Gastrocnemius medialis (tissue), 4 donors: ENCODE data around the gene LRRD1.

Experiments used
- POLR2A ChIP-seq, 2 donors: fragments of 450-650 bp; IDR thresholded peaks; one replicate each; pipeline ENCODE4 v1.6.1; 2017; ENCODE audit warnings: antibody characterized with exemption in 2 of 2, mild to moderate bottlenecking in 2 of 2, moderate library complexity in 2 of 2
- TF ChIP-seq, protein P1 (sequence below), 5 experiments: fragments of 450-650 bp in 3 of 5; fragments of 200-600 bp in 2 of 5; sonication (generic) in 2 of 5; IDR thresholded peaks in 4 of 5; conservative IDR thresholded peaks in 1 of 5; 1 replicate in 4 of 5; 2 replicates in 1 of 5; pipeline ENCODE4 v1.5.1; 2016 to 2019; ENCODE audit warnings: antibody characterized with exemption in 5 of 5, mild to moderate bottlenecking in 3 of 5, moderate library complexity in 3 of 5

DNA sequence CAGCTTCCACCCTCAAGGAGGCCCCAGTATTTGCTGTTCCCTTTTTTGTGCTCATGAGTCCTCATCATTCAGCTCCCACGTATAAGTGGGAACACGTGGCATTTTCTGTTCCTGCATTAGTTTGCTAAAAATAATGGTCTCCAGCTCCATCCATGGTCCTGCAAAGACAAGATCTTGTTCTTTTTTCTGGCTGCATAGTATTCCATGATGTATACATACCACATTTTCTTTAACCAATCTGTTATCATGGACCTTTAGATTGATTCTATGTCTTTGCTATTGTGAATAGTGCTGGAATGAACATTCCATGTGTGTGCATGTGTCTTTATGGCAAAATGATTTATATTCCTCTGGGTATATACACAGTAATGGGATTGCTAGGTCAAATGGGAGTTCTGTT, 49.8 kb upstream of the LRRD1 start:
- TF ChIP-seq, protein P1, sequence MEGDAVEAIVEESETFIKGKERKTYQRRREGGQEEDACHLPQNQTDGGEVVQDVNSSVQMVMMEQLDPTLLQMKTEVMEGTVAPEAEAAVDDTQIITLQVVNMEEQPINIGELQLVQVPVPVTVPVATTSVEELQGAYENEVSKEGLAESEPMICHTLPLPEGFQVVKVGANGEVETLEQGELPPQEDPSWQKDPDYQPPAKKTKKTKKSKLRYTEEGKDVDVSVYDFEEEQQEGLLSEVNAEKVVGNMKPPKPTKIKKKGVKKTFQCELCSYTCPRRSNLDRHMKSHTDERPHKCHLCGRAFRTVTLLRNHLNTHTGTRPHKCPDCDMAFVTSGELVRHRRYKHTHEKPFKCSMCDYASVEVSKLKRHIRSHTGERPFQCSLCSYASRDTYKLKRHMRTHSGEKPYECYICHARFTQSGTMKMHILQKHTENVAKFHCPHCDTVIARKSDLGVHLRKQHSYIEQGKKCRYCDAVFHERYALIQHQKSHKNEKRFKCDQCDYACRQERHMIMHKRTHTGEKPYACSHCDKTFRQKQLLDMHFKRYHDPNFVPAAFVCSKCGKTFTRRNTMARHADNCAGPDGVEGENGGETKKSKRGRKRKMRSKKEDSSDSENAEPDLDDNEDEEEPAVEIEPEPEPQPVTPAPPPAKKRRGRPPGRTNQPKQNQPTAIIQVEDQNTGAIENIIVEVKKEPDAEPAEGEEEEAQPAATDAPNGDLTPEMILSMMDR (IDR thresholded peaks at IDR 0.05 in 4 of 5, conservative IDR thresholded peaks at IDR 0.05 in 1 of 5), result no peak
- no peak for TF ChIP-seq POLR2A (IDR thresholded peaks at IDR 0.05)
